H7 (cell line): ENCODE measurements around the gene CCDC88B. TPM values are rescaled to one million over a fixed set of nuclear protein-coding genes. Genes with fewer than 3 reads are reported as not detected.

ENCODE experiments used
- DNase-seq: peaks from one replicate; pipeline ENCODE4 v3.0.0; 2012
- H3K27me3 ChIP-seq: 2 replicates; pipeline ENCODE4 v1.6.0; 2011; ENCODE audit warnings: mild to moderate bottlenecking, low read length; ENCODE audit not compliant: control insufficient read depth, insufficient read depth
- H3K36me3 ChIP-seq: replicated peaks from 2 replicates; pipeline ENCODE4 v1.5.1; 2011; ENCODE audit warnings: low read length; ENCODE audit not compliant: control insufficient read depth, insufficient read depth
- H3K4me3 ChIP-seq: 2 replicates; pipeline ENCODE4 v1.5.1; 2011; ENCODE audit warnings: low read depth, mild to moderate bottlenecking, control low read depth, low read length, moderate library complexity; ENCODE audit not compliant: insufficient read depth
- total RNA-seq: library from RNA; depleted of rRNA; stranded (reverse); fragments of >200 nt; shearing (Covaris generic); gene quantifications from 2 replicates; pipeline ENCODE4 v1.2.3, GENCODE V29; 2014

CCDC88B gene
- total RNA-seq, 1 experiment from 2014 or later, result 7.7 TPM

DNA sequence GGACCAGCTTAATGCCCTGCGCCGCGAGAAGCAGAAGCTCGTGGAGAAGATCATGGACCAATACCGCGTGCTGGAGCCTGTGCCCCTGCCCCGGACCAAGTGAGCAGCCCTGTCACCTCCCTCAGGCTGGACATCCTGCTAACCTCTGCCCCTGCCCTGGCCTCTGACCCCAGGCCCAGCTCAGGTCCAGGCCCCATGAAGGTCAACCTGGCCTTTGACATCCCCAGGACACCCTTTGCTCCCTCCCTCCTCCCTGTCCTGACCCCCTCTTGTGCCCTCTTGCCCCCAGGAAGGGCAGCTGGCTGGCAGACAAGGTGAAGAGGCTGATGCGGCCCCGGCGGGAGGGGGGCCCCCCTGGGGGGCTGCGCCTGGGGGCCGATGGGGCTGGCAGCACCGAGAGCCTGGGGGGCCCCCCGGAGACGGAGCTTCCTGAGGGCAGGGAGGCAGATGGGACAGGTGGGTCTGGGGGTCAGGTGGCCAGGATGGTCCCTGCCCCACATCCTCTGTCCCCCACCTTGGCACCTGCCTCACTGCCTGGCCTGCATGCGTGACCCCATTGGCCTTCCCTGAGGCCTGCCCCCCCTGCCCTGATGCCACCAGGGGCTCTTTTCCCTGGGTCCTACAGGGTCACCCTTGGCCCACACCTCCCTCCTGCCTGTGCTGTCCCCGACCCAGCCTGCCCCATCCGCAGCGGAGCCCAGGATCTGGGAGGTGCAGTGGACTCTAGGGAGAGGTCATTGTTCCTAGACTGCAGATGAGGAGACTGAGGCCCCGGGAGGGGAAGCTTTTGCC lies 13.9 kb downstream of the CCDC88B start:
- peak; percentile 73 for DNase-seq
- Histone ChIP-seq H3K36me3 (no peaks in the 10 kb centered on the region), H3K4me3 (no peak overlapping the region), H3K27me3 (no peaks in the 10 kb centered on the region)

DNA sequence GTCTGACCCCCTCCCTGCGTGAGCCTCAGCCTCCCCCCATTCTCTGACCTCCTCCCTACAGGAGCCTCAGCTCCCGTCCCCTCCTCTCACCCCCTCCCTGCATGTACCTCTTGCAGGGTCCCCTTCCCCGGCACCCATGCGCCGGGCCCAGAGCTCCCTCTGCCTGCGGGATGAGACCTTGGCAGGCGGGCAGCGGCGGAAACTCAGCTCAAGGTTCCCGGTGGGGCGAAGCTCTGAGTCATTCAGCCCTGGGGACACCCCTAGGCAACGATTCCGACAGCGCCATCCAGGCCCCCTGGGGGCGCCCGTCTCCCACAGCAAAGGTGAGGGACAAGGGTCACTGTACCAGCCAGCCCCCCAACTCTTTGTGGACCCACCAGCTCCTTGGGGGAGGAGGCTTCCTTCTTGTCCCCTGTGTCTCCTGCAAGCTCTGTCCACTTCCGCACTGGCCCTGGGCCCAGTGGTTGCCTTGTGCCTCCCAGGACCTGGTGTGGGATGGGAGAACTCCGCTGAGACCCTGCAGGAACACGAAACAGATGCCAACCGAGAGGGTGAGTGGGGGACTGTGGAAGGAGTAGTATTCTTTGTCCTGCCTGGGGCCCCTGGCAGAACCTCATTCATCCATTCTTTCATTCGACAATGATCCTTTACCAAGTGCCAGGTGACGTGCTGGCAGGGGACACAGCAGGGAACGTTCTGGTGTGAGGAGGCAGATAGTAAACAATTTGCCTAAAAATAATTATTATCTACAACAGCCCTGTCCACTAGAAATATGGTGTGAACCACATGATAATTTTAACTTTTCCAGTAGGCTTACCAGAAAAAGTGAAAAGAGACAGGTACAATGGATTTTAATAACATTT lies 15.3 kb downstream of the CCDC88B start:
- peak; percentile 97 for DNase-seq
- Histone ChIP-seq H3K36me3 (no peaks in the 10 kb centered on the region), H3K4me3 (no peak overlapping the region), H3K27me3 (no peaks in the 10 kb centered on the region)

DNA sequence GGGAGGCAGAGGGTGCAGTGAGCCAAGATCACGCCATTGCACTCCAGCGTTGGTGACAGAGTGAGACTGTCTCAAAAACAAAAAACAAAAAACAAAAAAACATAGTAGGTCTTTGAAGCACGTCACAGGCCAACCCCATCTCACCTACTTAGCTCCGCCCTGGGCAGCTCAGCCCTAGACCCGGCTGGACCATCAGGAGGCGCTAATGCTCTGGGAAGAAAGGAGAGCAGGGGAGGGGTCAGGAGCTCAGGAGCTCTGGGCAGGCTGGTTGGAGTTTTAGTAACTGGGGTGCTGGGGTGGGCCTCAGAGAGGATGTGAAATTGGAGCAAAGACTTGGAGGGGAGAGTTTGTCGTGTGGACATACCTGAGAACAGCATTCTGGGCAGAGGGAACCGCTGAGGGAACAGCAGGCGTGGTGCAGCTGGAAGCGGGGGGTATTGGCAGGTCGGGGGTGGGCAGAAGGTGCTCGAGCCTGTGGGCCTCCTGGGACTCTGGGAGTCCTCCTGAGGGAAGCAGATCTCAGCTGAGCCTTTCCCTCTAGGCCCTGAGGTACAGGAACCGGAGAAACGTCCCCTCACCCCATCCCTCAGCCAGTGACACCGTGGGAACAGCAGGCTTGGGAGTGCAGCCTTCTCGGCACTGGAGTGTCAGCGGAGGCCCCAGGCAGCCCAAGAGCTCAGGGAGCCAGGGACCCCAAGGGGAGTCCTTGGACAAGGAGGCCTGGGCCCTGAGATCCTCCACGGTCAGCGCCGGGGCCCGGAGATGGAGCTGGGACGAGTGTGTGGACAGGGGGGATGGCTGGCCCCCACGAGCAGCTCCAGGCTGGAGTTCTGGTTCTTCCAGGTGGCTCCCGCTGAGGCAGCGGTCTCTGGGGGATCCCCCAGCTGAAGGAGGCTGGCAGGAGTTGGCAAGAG lies 16.8 kb downstream of the CCDC88B start:
- no peaks in the 10 kb centered on the region for H3K27me3 ChIP-seq
- peak; percentile 95 for DNase-seq
- H3K36me3 ChIP-seq, result peaks cover 4% of the 10 kb centered on the region
- no peak overlapping the region for H3K4me3 ChIP-seq

DNA sequence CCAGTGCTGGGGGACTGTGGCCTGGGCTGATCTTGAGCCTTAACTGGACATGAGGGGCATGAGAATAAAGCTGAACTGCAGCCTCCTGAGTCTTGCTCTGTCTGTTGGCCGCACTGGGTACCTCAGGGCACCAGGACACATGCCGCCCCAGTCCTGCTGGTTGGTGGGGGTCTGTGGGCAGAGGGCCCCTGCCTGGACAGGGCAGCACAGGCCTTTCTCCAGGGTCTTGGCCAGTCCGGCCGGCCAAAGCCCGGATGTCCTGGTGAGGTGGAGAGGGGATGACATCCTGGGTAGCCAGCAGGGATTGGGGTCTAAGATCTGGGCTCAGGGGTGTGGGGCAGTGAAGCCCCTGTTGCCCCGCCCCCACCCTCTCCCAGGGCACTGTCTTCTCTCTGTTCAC lies 17.4 kb downstream of the CCDC88B start:
- DNase-seq, result no peak
- no peaks in the 10 kb centered on the region for H3K27me3 ChIP-seq
- H3K36me3 ChIP-seq, result peaks cover 9% of the 10 kb centered on the region
- H3K4me3 ChIP-seq, result no peak overlapping the region

DNA sequence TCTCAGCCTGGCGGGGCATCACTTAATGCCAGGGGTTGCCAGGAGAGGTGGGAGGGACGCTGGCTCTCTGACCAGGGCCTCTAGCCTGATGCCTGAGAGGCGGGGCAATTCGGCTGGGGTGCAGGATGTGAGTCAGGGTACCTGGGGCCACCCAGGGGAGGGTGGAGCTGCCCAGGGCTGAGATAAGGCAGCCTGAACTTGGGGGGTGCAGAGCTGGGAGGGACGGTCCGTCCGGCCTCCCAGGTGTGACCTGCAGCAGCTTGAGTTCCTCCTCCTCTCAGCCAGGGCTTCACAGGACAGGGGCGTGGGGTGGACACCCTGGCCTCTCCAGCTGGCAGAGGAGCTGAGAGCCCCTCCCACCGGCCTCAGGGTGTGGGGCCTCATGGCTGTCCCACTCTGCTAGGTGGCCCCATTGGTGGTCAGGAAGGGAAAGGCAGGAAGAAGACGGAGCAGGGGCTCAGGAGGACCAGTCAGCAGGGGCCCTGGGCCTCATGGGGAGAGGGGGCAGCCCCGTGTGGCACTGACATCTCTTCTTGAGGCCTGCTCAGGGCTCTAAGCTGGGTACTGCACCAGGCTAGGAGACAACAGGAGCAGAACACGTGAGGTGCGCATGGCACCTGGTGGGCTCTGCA lies 18.0 kb downstream of the CCDC88B start:
- H3K4me3 ChIP-seq, result no peak overlapping the region

DNA sequence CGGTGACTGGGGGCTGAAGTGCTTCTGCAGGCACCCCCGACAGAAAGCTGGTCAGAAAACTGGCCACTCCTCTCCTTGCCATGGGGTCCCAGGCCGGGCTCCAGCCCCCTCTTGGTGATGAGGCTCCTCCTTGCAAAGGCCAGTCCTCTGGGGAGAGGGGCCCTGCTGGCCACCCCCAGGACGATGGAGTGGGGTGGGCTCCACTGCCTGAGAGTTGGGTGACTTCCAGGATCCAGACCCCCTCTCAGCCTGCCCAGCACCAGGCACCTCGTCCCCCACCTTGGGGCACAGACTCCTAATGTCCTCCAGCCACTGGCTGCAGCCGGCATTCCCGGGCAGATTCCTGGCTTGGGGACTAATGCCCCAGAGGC lies 18.5 kb downstream of the CCDC88B start:
- peak overlapping the region; percentile 42 for H3K4me3 ChIP-seq
- H3K27me3 ChIP-seq, result no peaks in the 10 kb centered on the region
- peaks cover 11% of the 10 kb centered on the region for H3K36me3 ChIP-seq
- no peak for DNase-seq

More for the DNA sequence above, 18.0 kb downstream of the CCDC88B start:
- Histone ChIP-seq H3K36me3 (peaks cover 11% of the 10 kb centered on the region), H3K27me3 (no peaks in the 10 kb centered on the region)
- peak; percentile 66 for DNase-seq

DNA sequence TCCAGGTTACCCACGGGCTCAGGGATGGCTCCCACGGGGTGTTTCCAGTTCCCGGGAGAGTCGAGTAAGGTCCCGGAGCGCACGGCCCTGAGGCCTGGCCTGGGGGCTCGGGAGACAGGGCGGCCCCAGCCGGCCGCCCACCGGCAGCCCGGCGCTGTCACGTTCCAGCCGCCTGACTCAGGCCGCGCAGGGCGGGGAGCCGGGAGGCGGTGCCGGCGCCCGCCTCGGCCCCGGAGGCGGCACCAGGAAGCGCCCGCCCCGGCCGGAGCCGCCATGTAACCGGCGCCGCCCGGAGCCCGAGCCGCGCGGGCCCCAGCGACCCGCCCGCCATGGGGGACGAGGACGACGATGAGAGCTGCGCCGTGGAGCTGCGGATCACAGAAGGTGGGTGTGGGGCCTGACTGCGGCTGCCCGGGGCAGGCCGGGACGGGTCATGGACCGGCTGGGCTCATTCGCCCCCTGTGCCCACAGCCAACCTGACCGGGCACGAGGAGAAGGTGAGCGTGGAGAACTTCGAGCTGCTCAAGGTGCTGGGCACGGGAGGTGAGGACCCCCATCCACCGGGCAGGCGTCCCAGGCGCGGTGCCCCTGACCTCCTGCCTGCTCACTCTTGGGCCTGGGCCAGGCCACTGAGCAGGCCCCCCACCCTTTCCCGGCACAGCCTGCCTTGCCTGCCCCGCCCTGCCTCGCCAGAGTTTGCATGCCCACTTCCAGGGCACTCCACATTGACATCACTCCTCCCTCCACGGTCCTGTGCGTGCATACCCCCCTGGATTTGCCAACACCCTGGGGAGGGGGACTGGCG lies 19.1 kb downstream of the CCDC88B start, which contains the start of gene RPS6KA4:
Gene RPS6KA4, plus strand, starts transcription at position 256 of the 805 bp plus-strand sequence. Its CDS starts 74 bp downstream, at position 330.
- peak; percentile 97 for DNase-seq
- Histone ChIP-seq H3K36me3 (peaks cover 11% of the 10 kb centered on the region), H3K27me3 (no peaks in the 10 kb centered on the region), H3K4me3 (peak within 1 kb of the TSS; percentile 89)

DNA sequence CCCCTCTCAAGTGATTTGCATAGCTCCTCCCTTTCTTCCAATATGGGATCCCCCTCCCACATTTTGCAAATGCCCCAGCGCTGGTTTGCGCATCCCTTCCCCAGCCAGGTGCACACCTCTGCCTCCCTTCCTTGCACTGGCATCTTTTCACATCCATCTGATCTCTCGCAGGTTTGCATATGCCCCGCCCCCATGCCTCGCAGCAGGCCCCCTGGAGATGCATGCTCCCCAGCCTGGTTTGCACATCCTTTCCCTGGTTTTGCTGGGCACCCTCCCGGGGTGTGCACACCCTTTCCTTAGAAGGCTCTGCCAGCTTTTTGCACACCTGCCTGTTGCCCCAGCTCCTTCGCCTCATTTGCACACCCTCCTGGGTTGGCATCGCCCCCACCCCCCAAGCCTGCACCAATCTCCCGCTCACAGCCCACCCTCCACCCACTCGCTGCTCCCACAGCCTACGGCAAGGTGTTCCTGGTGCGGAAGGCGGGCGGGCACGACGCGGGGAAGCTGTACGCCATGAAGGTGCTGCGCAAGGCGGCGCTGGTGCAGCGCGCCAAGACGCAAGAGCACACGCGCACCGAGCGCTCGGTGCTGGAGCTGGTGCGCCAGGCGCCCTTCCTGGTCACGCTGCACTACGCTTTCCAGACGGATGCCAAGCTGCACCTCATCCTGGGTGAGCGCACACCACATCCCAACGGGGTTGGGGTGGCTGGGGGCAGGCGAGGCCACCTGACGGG lies 19.9 kb downstream of the CCDC88B start:
- DNase-seq, result no peak
- Histone ChIP-seq H3K4me3 (peak overlapping the region; percentile 89), H3K36me3 (peaks cover 11% of the 10 kb centered on the region), H3K27me3 (no peaks in the 10 kb centered on the region)

DNA sequence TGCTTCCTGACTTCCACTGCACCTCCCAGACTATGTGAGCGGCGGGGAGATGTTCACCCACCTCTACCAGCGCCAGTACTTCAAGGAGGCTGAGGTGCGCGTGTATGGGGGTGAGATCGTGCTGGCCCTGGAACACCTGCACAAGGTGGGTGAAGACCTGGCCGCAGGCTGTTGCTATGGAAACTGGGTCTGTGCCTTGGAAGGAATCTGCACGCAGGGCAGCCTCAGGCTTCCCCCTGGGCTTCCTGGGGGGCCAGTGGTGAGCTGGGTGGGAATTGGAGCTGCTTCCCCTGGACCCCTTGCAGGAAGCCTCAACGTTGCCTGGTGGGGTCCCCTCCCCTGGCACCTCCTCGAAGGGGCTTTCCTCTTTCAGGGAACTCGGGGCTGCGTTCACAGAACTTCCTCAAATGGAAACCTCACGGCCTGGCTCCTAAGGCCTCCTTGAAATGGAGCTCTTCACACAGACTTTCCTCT lies 20.5 kb downstream of the CCDC88B start:
- Histone ChIP-seq H3K36me3 (peaks cover 15% of the 10 kb centered on the region), H3K27me3 (no peaks in the 10 kb centered on the region), H3K4me3 (no peak overlapping the region)
- peak; percentile 73 for DNase-seq

DNA sequence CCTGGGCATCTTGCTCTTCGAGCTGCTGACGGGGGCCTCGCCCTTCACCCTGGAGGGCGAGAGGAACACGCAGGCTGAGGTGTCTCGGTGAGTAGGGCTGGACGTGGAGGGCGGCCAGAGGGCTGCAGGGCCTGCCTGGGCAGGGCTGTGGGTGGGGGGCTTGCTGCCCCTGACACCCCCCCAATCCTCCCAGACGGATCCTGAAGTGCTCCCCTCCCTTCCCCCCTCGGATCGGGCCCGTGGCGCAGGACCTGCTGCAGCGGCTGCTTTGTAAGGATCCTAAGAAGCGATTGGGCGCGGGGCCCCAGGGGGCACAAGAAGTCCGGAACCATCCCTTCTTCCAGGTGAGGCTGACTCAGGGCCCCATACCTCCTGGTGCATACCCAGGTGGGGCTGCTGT lies 21.7 kb downstream of the CCDC88B start:
- Histone ChIP-seq H3K4me3 (no peak overlapping the region), H3K27me3 (no peaks in the 10 kb centered on the region), H3K36me3 (peaks cover 19% of the 10 kb centered on the region)
- peak; percentile 49 for DNase-seq

DNA sequence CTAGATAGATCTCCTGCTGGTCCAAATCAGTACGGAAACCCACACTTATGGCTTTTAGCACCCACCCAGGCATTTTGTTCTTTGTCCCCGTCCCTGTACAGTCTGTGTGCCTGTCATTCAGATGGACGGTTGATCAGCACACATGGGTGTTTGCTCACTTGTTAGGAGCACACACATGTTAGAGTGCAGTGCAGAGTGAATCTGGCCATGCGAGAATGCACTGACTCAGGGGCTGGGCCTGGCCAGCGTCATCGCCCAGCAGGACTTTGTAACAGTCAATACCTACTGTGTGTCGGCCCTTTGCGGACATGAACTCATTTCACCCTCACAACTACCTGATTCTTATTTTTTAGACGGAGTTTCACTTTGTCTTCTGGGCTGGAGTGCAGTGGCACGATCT lies 22.3 kb downstream of the CCDC88B start:
- H3K27me3 ChIP-seq, result no peaks in the 10 kb centered on the region
- H3K36me3 ChIP-seq, result peaks cover 19% of the 10 kb centered on the region
- H3K4me3 ChIP-seq, result no peak overlapping the region
- no peak for DNase-seq

DNA sequence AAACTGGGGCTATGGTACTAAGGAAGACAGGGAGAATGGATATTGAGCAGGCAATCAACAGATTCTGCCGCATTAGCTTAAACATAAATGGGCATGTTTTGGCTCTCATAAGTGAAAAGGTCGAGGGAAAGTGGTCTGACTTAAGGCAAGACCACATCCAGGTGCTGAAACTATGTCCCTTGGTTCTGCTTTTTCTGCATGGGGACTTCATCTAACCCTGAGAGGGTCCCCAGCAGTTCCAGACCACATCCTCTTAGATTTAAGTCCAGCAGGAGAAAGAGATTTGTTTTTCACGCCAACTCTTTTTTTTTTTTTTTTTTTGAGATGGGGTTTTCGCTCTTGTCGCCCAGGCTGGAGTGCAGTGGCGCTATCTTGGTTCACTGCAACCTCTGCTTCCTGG lies 24.4 kb downstream of the CCDC88B start:
- Histone ChIP-seq H3K36me3 (peaks cover 20% of the 10 kb centered on the region), H3K27me3 (no peaks in the 10 kb centered on the region), H3K4me3 (no peak overlapping the region)
- DNase-seq, result no peak

DNA sequence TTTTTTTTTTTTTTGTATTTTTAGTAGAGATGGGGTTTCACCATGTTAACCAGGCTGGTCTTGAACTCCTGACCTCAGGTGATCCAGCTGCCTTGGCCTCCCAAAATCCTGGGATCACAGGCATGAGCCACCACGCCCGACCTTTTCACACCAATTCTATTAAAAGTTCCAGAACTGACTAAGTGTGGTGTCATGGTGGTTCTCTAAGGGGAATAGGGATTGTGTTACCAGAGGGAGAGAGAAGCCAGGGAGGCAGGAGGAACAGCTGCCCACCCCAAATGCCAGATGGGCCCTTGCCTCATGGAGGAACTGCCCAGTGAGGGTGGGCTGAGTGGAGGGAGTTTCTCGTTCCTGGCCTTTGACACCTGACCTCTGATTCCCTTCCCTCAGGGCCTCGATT lies 24.9 kb downstream of the CCDC88B start:
- Histone ChIP-seq H3K27me3 (no peaks in the 10 kb centered on the region), H3K4me3 (no peak overlapping the region), H3K36me3 (peaks cover 20% of the 10 kb centered on the region)
- no peak for DNase-seq
